HEK293 (cell line): Measurements from ENCODE around the gene ATP6V1F.

Source experiments
- BCL11A ChIP-seq: fragments of 450-650 bp; formaldehyde crosslinking; IDR thresholded peaks from 2 replicates; pipeline ENCODE4 v1.5.1; 2016; ENCODE audit warnings: low read depth, missing biosample characterization, missing genetic modification characterization
- EGR2 ChIP-seq: fragments of 450-650 bp; formaldehyde crosslinking; IDR thresholded peaks from 2 replicates; pipeline ENCODE4 v1.5.1; 2016; ENCODE audit warnings: low read depth, missing biosample characterization, missing genetic modification characterization
- GFI1B ChIP-seq: fragments of 450-650 bp; formaldehyde crosslinking; IDR thresholded peaks from 2 replicates; pipeline ENCODE4 v1.5.1; 2016; ENCODE audit warnings: missing biosample characterization, missing genetic modification characterization
- HOXA7 ChIP-seq: sonication (generic); formaldehyde crosslinking; IDR thresholded peaks from 2 replicates; pipeline ENCODE4 v1.8.1; 2022; ENCODE audit warnings: missing genetic modification reagents, borderline replicate concordance
- SALL2 ChIP-seq: fragments of 450-650 bp; formaldehyde crosslinking; IDR thresholded peaks from 2 replicates; pipeline ENCODE4 v1.5.0; 2017; ENCODE audit warnings: missing biosample characterization, mild to moderate bottlenecking, missing genetic modification characterization, borderline replicate concordance
- ZFHX2 ChIP-seq: fragments of 450-650 bp; formaldehyde crosslinking; conservative IDR thresholded peaks from 2 replicates; pipeline ENCODE4 v1.5.1; 2016; ENCODE audit warnings: missing biosample characterization, missing genetic modification characterization
- ZNF404 ChIP-seq: fragments of 450-650 bp; formaldehyde crosslinking; IDR thresholded peaks from 2 replicates; pipeline ENCODE4 v1.5.1; 2017; ENCODE audit warnings: missing biosample characterization, missing genetic modification characterization
- ZNF501 ChIP-seq: fragments of 450-650 bp; formaldehyde crosslinking; IDR thresholded peaks from 2 replicates; pipeline ENCODE4 v1.5.1; 2016; ENCODE audit warnings: missing biosample characterization, missing genetic modification characterization
- TF ChIP-seq, protein P1 (sequence below): fragments of 450-650 bp; formaldehyde crosslinking; IDR thresholded peaks from 2 replicates; pipeline ENCODE4 v1.5.1; 2016; ENCODE audit warnings: missing biosample characterization, missing genetic modification characterization
- TF ChIP-seq, protein P2 (sequence below): fragments of 450-650 bp; formaldehyde crosslinking; IDR thresholded peaks from 2 replicates; pipeline ENCODE4 v1.5.1; 2017; ENCODE audit warnings: missing biosample characterization, missing genetic modification characterization
- TF ChIP-seq, protein P3 (sequence below): fragments of 450-650 bp; formaldehyde crosslinking; IDR thresholded peaks from 2 replicates; pipeline ENCODE4 v1.5.1; 2016; ENCODE audit warnings: missing biosample characterization, missing genetic modification characterization
- TF ChIP-seq, protein P4 (sequence below): fragments of 450-650 bp; formaldehyde crosslinking; IDR thresholded peaks from 2 replicates; pipeline ENCODE4 v1.5.1; 2016; ENCODE audit warnings: missing biosample characterization, missing genetic modification characterization
- TF ChIP-seq, protein P5 (sequence below): fragments of 450-650 bp; formaldehyde crosslinking; IDR thresholded peaks from 2 replicates; pipeline ENCODE4 v1.5.1; 2016; ENCODE audit warnings: missing biosample characterization, missing genetic modification characterization
- TF ChIP-seq, protein P6 (sequence below): fragments of 450-650 bp; formaldehyde crosslinking; IDR thresholded peaks from 2 replicates; pipeline ENCODE4 v1.5.1; 2017; ENCODE audit warnings: missing biosample characterization, missing genetic modification characterization

The ATP6V1F gene

DNA sequence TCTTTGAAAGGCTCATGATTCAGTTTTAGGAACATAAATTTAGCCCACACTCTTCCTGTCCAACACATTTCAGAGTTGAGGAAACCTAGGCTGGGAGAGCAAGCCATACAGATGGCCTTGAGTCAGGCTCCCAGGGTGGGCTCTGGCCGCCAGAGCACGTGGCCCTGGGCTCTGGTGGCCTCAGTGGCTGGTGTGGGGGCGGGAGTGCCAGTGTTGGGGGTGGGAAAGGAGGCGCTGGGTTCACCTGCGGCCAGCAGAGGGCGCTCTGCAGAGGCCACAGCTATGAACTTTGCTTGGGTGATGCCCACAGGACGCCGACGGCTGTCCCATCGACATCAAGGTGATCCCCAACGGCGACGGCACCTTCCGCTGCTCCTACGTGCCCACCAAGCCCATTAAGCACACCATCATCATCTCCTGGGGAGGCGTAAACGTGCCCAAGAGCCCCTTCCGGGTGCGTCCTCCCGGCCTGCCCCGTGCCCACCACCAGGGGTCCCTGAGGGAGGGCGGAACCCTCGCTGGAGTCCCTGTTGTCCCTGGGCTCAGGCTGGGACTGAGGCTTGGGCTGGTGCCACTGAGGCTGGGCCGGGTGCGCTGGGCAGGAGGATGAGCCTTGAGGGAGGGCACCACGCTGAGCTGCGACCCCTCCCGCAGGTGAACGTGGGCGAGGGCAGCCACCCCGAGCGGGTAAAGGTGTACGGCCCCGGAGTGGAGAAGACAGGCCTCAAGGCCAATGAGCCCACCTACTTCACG, 20.6 kb upstream of the ATP6V1F start (continued):
- TF ChIP-seq, protein P1, sequence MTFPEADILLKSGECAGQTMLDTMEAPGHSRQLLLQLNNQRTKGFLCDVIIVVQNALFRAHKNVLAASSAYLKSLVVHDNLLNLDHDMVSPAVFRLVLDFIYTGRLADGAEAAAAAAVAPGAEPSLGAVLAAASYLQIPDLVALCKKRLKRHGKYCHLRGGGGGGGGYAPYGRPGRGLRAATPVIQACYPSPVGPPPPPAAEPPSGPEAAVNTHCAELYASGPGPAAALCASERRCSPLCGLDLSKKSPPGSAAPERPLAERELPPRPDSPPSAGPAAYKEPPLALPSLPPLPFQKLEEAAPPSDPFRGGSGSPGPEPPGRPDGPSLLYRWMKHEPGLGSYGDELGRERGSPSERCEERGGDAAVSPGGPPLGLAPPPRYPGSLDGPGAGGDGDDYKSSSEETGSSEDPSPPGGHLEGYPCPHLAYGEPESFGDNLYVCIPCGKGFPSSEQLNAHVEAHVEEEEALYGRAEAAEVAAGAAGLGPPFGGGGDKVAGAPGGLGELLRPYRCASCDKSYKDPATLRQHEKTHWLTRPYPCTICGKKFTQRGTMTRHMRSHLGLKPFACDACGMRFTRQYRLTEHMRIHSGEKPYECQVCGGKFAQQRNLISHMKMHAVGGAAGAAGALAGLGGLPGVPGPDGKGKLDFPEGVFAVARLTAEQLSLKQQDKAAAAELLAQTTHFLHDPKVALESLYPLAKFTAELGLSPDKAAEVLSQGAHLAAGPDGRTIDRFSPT (tag by site-specific recombination), result 0 out of 2 replicates have a peak, but pooled peaks have one; percentile 49
- TF ChIP-seq, protein P2, sequence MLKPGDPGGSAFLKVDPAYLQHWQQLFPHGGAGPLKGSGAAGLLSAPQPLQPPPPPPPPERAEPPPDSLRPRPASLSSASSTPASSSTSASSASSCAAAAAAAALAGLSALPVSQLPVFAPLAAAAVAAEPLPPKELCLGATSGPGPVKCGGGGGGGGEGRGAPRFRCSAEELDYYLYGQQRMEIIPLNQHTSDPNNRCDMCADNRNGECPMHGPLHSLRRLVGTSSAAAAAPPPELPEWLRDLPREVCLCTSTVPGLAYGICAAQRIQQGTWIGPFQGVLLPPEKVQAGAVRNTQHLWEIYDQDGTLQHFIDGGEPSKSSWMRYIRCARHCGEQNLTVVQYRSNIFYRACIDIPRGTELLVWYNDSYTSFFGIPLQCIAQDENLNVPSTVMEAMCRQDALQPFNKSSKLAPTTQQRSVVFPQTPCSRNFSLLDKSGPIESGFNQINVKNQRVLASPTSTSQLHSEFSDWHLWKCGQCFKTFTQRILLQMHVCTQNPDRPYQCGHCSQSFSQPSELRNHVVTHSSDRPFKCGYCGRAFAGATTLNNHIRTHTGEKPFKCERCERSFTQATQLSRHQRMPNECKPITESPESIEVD (tag by site-specific recombination), result no peak
- TF ChIP-seq, protein P3, sequence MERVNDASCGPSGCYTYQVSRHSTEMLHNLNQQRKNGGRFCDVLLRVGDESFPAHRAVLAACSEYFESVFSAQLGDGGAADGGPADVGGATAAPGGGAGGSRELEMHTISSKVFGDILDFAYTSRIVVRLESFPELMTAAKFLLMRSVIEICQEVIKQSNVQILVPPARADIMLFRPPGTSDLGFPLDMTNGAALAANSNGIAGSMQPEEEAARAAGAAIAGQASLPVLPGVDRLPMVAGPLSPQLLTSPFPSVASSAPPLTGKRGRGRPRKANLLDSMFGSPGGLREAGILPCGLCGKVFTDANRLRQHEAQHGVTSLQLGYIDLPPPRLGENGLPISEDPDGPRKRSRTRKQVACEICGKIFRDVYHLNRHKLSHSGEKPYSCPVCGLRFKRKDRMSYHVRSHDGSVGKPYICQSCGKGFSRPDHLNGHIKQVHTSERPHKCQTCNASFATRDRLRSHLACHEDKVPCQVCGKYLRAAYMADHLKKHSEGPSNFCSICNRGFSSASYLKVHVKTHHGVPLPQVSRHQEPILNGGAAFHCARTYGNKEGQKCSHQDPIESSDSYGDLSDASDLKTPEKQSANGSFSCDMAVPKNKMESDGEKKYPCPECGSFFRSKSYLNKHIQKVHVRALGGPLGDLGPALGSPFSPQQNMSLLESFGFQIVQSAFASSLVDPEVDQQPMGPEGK (tag by site-specific recombination), result peak; percentile 84
- TF ChIP-seq ZNF404 (tag by site-specific recombination) (no peak), EGR2 (tag by site-specific recombination) (0 out of 2 replicates have a peak, but pooled peaks have one; percentile 48), ZFHX2 (tag by site-specific recombination) (peak; percentile 63), GFI1B (tag by site-specific recombination) (no peak), HOXA7 (CRISPR knock-in tag) (no peak), ZNF501 (tag by site-specific recombination) (0 out of 2 replicates have a peak, but pooled peaks have one; percentile 31), BCL11A (tag by site-specific recombination) (no peak), SALL2 (tag by site-specific recombination) (no peak)
- TF ChIP-seq, protein P4, sequence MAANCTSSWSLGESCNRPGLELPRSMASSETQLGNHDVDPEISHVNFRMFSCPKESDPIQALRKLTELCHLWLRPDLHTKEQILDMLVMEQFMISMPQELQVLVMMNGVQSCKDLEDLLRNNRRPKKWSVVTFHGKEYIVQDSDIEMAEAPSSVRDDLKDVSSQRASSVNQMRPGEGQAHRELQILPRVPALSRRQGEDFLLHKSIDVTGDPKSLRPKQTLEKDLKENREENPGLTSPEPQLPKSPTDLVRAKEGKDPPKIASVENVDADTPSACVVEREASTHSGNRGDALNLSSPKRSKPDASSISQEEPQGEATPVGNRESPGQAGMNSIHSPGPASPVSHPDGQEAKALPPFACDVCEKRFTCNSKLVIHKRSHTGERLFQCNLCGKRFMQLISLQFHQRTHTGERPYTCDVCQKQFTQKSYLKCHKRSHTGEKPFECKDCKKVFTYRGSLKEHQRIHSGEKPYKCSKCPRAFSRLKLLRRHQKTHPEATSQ (tag by site-specific recombination), result no peak
- TF ChIP-seq, protein P5, sequence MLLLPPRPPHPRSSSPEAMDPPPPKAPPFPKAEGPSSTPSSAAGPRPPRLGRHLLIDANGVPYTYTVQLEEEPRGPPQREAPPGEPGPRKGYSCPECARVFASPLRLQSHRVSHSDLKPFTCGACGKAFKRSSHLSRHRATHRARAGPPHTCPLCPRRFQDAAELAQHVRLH (tag by site-specific recombination), result no peak
- TF ChIP-seq, protein P6, sequence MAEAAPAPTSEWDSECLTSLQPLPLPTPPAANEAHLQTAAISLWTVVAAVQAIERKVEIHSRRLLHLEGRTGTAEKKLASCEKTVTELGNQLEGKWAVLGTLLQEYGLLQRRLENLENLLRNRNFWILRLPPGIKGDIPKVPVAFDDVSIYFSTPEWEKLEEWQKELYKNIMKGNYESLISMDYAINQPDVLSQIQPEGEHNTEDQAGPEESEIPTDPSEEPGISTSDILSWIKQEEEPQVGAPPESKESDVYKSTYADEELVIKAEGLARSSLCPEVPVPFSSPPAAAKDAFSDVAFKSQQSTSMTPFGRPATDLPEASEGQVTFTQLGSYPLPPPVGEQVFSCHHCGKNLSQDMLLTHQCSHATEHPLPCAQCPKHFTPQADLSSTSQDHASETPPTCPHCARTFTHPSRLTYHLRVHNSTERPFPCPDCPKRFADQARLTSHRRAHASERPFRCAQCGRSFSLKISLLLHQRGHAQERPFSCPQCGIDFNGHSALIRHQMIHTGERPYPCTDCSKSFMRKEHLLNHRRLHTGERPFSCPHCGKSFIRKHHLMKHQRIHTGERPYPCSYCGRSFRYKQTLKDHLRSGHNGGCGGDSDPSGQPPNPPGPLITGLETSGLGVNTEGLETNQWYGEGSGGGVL (tag by site-specific recombination), result 0 out of 2 replicates have a peak, but pooled peaks have one; percentile 23
